ENCODE measurements around the gene SCUBE3.

The SCUBE3 gene

GRCh38 chr6:35278708-35279107 lies 65.0 kb downstream of the SCUBE3 start:
- DNase-seq, result no peak

- no peak for DNase-seq
These were observed 67.1 kb downstream of the SCUBE3 start for GRCh38 chr6:35280903-35281302.

GRCh38 chr6:35282472-35282871 lies 68.7 kb downstream of the SCUBE3 start:
- DNase-seq, result no peak

- no peak for DNase-seq
These were observed 69.6 kb downstream of the SCUBE3 start for GRCh38 chr6:35283361-35283760.

- no peak for DNase-seq
These were observed 74.1 kb downstream of the SCUBE3 start for GRCh38 chr6:35287671-35288396.

GRCh38 chr6:35288834-35289233 lies 75.1 kb downstream of the SCUBE3 start:
- no peak for DNase-seq

GRCh38 chr6:35291491-35291890 lies 77.7 kb downstream of the SCUBE3 start:
- no peak for DNase-seq

- DNase-seq, result no peak
These were observed 78.7 kb downstream of the SCUBE3 start for GRCh38 chr6:35292494-35292893.

GRCh38 chr6:35293681-35294080 lies 79.9 kb downstream of the SCUBE3 start:
- DNase-seq, result no peak

- DNase-seq, result peak; percentile 53
These were observed 80.7 kb downstream of the SCUBE3 start for GRCh38 chr6:35294308-35294945.

- DNase-seq, result no peak
These were observed 81.3 kb downstream of the SCUBE3 start for GRCh38 chr6:35295036-35295435.

- no peak for DNase-seq
These were observed 82.0 kb downstream of the SCUBE3 start for GRCh38 chr6:35295521-35296315.

GRCh38 chr6:35296931-35297600 lies 83.3 kb downstream of the SCUBE3 start:
- DNase-seq, result no peak

GRCh38 chr6:35297601-35298481 lies 84.1 kb downstream of the SCUBE3 start, which contains the start of gene DEF6:
Gene DEF6 (plus strand): TSS chr6:35297818. CDS start chr6:35297857, 39 bp downstream.
- peak; percentile 90 for DNase-seq

- DNase-seq, result no peak
These were observed 84.9 kb downstream of the SCUBE3 start for GRCh38 chr6:35298625-35299140.

GRCh38 chr6:35299674-35300073 lies 85.9 kb downstream of the SCUBE3 start:
- peak; percentile 63 for DNase-seq

- peak; percentile 59 for DNase-seq
These were observed 87.1 kb downstream of the SCUBE3 start for GRCh38 chr6:35300848-35301247.

All from CD4-positive, alpha-beta T cell treated with Interleukin-15 for 1 hour (primary cell).